SK-N-SH treated with all-trans-retinoic acid at 6 μM for 48 hours (cell line): ENCODE data around the gene HTR7.

Source experiments
- ISL1 ChIP-seq: fragments of 250-450 bp; sonication (Bioruptor Pico); IDR thresholded peaks from 2 replicates; pipeline ENCODE4 v2.1.2; 2022; ENCODE audit warnings: mild to moderate bottlenecking, moderate library complexity
- OSR1 ChIP-seq: fragments of 250-450 bp; sonication (Bioruptor Pico); IDR thresholded peaks from 2 replicates; pipeline ENCODE4 v1.8.0; 2022; ENCODE audit warnings: moderate library complexity, mild to moderate bottlenecking, inconsistent platforms
- PATZ1 ChIP-seq: fragments of 250-450 bp; sonication (Bioruptor Pico); IDR thresholded peaks from 2 replicates; pipeline ENCODE4 v1.8.0; 2020; ENCODE audit warnings: mild to moderate bottlenecking, moderate library complexity, borderline replicate concordance
- SNAI2 ChIP-seq: fragments of 250-450 bp; sonication (Bioruptor Pico); IDR thresholded peaks from 2 replicates; pipeline ENCODE4 v1.5.0; 2020; ENCODE audit warnings: mild to moderate bottlenecking, moderate library complexity
- TCF4 ChIP-seq: fragments of 250-450 bp; sonication (Bioruptor Pico); IDR thresholded peaks from 2 replicates; pipeline ENCODE4 v1.8.0; 2021; ENCODE audit warnings: mild to moderate bottlenecking, moderate library complexity, borderline replicate concordance
- TOX ChIP-seq: fragments of 250-450 bp; sonication (Bioruptor Pico); IDR thresholded peaks from 2 replicates; pipeline ENCODE4 v1.8.0; 2021; ENCODE audit warnings: mild to moderate bottlenecking, moderate library complexity, borderline replicate concordance
- ZFP30 ChIP-seq: fragments of 450-650 bp; formaldehyde crosslinking; IDR thresholded peaks from 2 replicates; pipeline ENCODE4 v1.5.0; 2022; ENCODE audit warnings: mild to moderate bottlenecking, moderate library complexity
- ZNF8 ChIP-seq: fragments of 450-650 bp; formaldehyde crosslinking; IDR thresholded peaks from 2 replicates; pipeline ENCODE4 v1.5.0; 2020; ENCODE audit warnings: mild to moderate bottlenecking, moderate library complexity

- TF ChIP-seq ISL1 (CRISPR knock-in tag) = no peak
- TF ChIP-seq SNAI2 = no peak
- TF ChIP-seq ZFP30 = no peak
- TF ChIP-seq TOX (CRISPR knock-in tag) = no peak
- TF ChIP-seq TCF4 = no peak
- TF ChIP-seq ZNF8 = no peak
- TF ChIP-seq PATZ1 = no peak
- no peak for TF ChIP-seq OSR1 (CRISPR knock-in tag)
Measured at GRCh38 chr10:90798482-90798881, 59.4 kb downstream of the HTR7 start.
